IgD-negative memory B cell (primary cell): ENCODE data around the gene LRRTM4. TPM values are rescaled to one million over a fixed set of nuclear protein-coding genes. Genes with fewer than 3 reads are reported as not detected.

Experiments
- H3K27ac Mint-ChIP-seq, 3 donors: one replicate each; pipeline ENCODE4 v1.8.0; 2020 to 2022; ENCODE audit warnings: mild to moderate bottlenecking in 3 of 3, mixed read lengths in 3 of 3, moderate library complexity in 1 of 3
- H3K27me3 Mint-ChIP-seq: one replicate; pipeline ENCODE4 v1.8.0; 2021; ENCODE audit warnings: mixed read lengths
- H3K36me3 Mint-ChIP-seq: one replicate; pipeline ENCODE4 v1.8.0; 2020; ENCODE audit warnings: mild to moderate bottlenecking, mixed read lengths
- H3K4me1 Mint-ChIP-seq, 3 donors: one replicate each; pipeline ENCODE4 v1.8.0; 2020 to 2022; ENCODE audit warnings: mixed read lengths in 3 of 3, mild to moderate bottlenecking in 1 of 3
- H3K4me3 Mint-ChIP-seq, 4 donors: one replicate each; pipeline ENCODE4 v1.8.0; 2020 to 2022; ENCODE audit warnings: mild to moderate bottlenecking in 4 of 4, mixed read lengths in 4 of 4, moderate library complexity in 3 of 4
- H3K9me3 Mint-ChIP-seq, 3 donors: one replicate each; pipeline ENCODE4 v1.8.0; 2020 to 2021; ENCODE audit warnings: mixed read lengths in 3 of 3, mild to moderate bottlenecking in 1 of 3
- polyA plus RNA-seq: library from polyadenylated mRNA; unstranded; fragments of 300-500 nt; fragmentation: Illumina TruSeq; gene quantifications from one replicate; pipeline ENCODE4 v1.2.3, GENCODE V29; 2021

LRRTM4 gene
- polyA plus RNA-seq, 1 donor from 2014 or later: not detected

DNA sequence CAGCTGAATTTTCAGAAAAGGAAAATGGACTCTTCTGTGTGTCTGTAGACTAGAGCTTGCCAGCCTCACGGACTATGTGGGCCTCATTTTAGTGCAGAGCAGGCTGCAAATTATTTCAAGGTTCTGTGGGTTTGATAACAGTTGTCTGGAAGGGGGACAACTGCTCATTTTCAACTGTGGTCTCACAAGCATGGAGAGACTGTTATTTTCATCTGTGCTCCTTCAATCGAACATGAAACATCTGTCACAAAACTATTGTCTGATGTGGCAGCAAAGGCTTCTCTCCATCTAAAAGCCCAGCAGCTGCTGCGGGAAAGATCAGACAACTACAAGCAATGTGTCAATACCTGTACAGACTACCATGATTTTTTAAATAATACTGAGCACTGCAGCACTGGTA lies 211.8 kb downstream of the LRRTM4 start:
- no peaks in the 10 kb centered on the region for H3K4me1 Mint-ChIP-seq
- H3K9me3 Mint-ChIP-seq: peaks cover 0 to 8% (median 7%) of the 10 kb centered on the region in 3 donors
- H3K36me3 Mint-ChIP-seq: no peaks in the 10 kb centered on the region
- no peak overlapping the region for H3K4me3 Mint-ChIP-seq
- H3K27me3 Mint-ChIP-seq: no peaks in the 10 kb centered on the region
- no peak overlapping the region for H3K27ac Mint-ChIP-seq

DNA sequence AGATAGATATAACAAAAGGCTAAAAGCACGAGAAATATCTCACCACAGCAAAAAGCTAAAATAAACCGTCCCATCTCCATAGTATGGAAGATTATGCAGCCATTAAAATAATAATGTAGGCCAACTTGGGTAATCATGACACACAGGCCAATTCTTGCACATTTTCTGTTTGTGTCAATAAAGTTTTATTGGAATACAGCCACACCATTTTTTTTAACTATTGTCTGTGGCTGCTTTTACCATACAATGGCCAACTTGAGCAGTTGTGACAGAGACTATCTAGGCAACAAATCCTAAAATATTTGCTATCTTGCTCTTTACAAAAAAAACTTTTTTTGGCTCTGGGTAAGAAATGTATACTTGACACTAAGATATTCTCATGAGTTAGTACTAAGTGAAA lies 212.5 kb downstream of the LRRTM4 start:
- peaks cover 0 to 8% (median 7%) of the 10 kb centered on the region in 3 donors for H3K9me3 Mint-ChIP-seq
- H3K4me3 Mint-ChIP-seq: no peak overlapping the region

DNA sequence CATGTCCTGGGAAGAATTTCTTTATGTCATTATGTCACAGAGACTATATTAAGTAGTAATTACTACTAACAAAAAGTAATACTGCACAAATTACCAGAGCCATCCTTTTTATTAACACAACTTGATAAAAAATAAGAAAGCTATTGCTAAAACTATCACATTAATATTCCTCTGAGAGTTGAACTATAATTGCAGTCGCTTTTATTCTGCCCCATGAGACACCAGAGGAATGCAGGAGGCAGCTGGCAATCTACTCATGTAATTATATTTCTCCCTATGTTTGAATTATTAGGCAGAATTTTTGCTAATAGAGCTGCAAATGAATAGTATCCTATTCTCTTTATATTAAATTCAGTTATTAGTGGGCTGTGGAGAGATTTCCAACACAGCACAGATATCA lies 220.7 kb downstream of the LRRTM4 start:
- Mint-ChIP-seq H3K27me3 (no peaks in the 10 kb centered on the region), H3K4me1 (no peaks in the 10 kb centered on the region), H3K9me3 (peaks cover 3 to 9% (median 4%) of the 10 kb centered on the region in 3 donors), H3K27ac (no peak overlapping the region), H3K4me3 (no peak overlapping the region), H3K36me3 (no peaks in the 10 kb centered on the region)

More for the DNA sequence above, 212.5 kb downstream of the LRRTM4 start:
- Mint-ChIP-seq H3K4me1 (no peaks in the 10 kb centered on the region), H3K27me3 (no peaks in the 10 kb centered on the region), H3K36me3 (no peaks in the 10 kb centered on the region), H3K27ac (no peak overlapping the region)

DNA sequence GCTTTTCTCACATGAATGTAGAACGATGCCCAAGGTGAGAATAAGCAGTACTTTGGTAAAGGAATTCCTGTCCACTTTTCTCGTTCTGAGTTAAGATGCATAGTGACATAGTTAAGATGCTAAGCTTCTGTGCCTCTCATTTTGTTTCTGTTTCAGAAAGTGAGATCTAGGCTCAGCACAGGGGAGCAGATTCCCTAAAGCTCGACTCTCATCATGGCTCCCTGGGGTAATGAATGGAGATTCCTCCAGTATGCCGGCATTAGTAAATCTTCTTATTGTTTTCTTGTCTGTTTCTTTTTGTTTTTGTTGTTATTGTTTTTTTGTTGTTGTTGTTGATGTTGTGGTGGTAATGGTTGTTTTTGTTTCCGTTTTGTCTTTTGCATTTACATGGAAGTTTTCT lies 225.4 kb downstream of the LRRTM4 start:
- Mint-ChIP-seq H3K4me3 (no peak overlapping the region), H3K36me3 (no peaks in the 10 kb centered on the region), H3K9me3 (peaks cover 0 to 6% (median 0%) of the 10 kb centered on the region in 3 donors), H3K27me3 (no peaks in the 10 kb centered on the region), H3K27ac (no peak overlapping the region), H3K4me1 (no peaks in the 10 kb centered on the region)

DNA sequence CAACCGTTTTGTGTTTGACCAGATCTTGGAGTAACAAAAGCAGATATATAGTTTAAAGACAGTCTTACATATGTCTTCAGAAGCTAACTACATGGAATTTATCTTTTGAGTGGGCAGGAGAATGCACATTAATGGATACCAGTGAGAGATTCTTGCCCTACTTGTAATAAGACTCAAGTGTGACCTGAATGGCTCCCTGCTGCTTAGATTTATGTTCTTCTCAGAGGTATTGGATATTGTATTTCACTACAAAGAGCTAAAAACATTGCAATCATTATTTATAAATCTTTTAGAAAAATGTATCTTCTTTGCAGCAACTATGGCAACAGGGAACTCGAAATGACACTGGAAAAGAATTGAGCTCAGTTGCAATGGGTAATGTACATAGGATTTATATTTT lies 227.7 kb downstream of the LRRTM4 start:
- no peaks in the 10 kb centered on the region for H3K4me1 Mint-ChIP-seq
- peaks cover 0 to 12% (median 4%) of the 10 kb centered on the region in 3 donors for H3K9me3 Mint-ChIP-seq
- H3K36me3 Mint-ChIP-seq: no peaks in the 10 kb centered on the region
- no peak overlapping the region for H3K4me3 Mint-ChIP-seq
- H3K27ac Mint-ChIP-seq: no peak overlapping the region
- no peaks in the 10 kb centered on the region for H3K27me3 Mint-ChIP-seq

DNA sequence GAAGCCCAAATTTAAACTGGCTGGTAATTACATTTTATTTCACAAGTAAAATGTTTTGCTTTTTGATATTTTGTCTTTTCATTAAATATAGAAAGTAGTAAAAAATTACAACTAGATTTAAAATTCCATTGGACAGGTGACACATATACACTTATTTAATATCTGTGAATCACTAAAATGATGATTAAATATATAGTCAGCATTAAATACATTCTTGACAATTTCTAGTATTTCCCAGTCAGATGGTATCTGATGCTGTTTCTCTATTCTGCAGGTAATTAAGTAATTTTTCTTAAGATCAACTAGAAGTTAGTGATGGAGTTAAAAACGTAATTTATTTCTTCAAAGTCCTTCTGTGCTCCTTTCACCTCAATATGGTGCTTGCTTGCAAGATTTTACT lies 237.8 kb downstream of the LRRTM4 start:
- H3K9me3 Mint-ChIP-seq: peaks cover 0 to 11% (median 7%) of the 10 kb centered on the region in 3 donors
- H3K36me3 Mint-ChIP-seq: no peaks in the 10 kb centered on the region
- H3K4me1 Mint-ChIP-seq: no peaks in the 10 kb centered on the region
- no peak overlapping the region for H3K27ac Mint-ChIP-seq
- no peak overlapping the region for H3K4me3 Mint-ChIP-seq
- no peaks in the 10 kb centered on the region for H3K27me3 Mint-ChIP-seq

DNA sequence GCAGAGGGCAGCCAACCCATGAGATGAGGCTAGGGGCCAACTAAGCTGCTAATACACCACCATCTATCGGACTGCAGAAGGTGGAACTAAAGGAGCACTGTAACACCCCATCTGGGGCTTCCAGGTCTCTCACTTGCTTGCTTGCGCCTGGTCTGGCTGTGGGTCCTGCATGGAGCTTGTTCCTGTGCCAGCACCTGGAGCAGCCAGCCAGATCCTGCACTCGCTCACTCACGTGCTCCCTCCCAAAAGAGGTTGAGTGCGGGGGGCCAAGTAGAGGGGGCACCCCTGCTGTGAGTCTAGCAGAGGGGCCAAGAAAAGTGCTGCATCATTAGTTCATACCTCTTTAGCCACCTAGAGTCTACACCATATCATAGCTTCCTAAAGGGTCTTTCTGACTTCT lies 250.9 kb downstream of the LRRTM4 start:
- H3K4me1 Mint-ChIP-seq: no peaks in the 10 kb centered on the region
- H3K9me3 Mint-ChIP-seq: peaks cover 0 to 1% (median 0%) of the 10 kb centered on the region in 3 donors
- no peaks in the 10 kb centered on the region for H3K36me3 Mint-ChIP-seq
- H3K4me3 Mint-ChIP-seq: no peak overlapping the region
- H3K27ac Mint-ChIP-seq: no peak overlapping the region
- H3K27me3 Mint-ChIP-seq: no peaks in the 10 kb centered on the region

DNA sequence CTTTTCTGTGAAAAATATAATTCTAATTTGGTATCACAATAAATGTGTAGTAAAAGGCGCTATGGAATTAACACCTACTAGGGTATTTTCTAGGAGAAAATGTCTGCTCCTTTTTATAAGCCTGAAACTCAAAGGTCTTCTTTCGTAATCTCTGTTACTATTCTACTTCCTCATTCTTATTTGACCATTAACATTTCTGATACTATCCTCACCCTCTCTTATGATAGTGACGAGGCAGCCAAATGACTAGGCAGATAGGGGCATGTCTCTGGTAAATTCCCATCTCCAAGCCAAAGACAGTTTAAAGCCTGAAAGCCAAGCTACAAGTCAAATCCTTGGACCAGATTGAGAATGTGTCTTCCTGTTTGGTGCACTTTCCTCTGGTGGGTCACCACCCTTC lies 251.7 kb downstream of the LRRTM4 start:
- Mint-ChIP-seq H3K4me1 (no peaks in the 10 kb centered on the region), H3K4me3 (no peak overlapping the region), H3K27ac (no peak overlapping the region), H3K36me3 (no peaks in the 10 kb centered on the region), H3K9me3 (peaks cover 0 to 1% (median 0%) of the 10 kb centered on the region in 3 donors), H3K27me3 (no peaks in the 10 kb centered on the region)

DNA sequence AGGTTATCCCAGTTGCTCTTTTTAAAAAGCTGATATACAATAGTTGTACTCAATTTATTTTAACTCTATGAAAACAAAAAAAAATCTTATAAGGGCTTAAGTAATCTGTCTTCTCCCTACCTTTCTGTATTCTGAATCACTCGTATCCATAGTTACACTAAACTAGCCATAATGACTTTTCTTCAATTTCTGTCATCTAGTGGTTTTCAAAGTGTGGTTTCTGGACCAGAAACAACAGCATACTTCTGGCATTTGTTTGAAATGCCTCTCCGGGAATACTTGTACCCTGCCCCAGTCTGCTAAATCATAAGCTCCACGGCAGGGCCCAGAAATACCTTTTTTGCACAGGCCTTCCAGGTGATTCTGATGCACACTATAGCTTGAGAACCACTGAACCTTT lies 253.6 kb downstream of the LRRTM4 start:
- Mint-ChIP-seq H3K27me3 (no peaks in the 10 kb centered on the region), H3K27ac (no peak overlapping the region), H3K4me1 (no peaks in the 10 kb centered on the region), H3K9me3 (peaks cover 0 to 3% (median 0%) of the 10 kb centered on the region in 3 donors), H3K36me3 (no peaks in the 10 kb centered on the region), H3K4me3 (no peak overlapping the region)

DNA sequence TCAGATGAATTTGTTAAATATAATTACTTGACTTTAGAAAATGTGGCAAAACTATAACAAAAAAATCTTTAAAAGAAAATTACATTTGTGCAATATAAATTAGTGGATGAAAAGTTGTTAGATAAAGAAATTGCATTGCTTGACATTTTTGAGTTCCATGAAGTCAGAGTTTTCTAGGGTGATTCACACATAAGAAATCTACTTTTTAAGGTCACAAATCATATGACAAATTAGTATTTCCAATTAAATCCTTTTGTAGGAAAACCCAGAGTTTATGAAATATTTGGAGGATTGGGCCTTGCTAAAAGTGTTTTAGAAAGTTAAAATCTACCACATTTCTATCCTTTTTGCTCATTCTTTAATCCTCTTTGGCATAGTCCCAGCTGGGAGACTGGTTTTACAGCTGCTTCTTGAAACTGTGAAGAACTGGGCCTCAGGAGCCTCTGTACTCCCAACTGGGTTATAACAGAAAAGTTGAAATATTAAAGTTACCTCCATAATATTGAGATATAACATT lies 289.2 kb downstream of the LRRTM4 start:
- no peaks in the 10 kb centered on the region for H3K4me1 Mint-ChIP-seq
- no peaks in the 10 kb centered on the region for H3K27me3 Mint-ChIP-seq
- H3K27ac Mint-ChIP-seq: no peak overlapping the region
- H3K9me3 Mint-ChIP-seq: peaks cover 3 to 15% (median 4%) of the 10 kb centered on the region in 3 donors
- H3K36me3 Mint-ChIP-seq: no peaks in the 10 kb centered on the region
- no peak overlapping the region for H3K4me3 Mint-ChIP-seq

DNA sequence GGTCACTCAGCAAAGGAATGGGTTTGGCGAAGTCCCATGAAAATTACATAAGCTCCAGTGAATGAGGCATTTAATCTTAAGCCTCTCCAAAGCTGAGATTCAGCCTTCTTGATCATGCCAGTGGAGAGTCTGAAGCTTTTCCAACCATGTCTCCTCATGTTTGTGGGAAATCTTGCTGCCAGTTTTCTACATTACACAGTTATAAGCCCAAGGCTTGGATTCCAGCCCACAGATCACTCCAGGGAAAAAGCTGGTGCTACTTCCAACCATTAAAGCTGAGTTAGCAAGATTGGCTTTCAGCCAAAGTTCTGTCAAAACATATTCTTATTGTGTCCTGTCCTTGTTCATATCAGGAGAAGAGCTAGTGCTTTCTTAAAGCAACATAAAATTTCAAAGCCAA lies 293.8 kb downstream of the LRRTM4 start:
- H3K4me3 Mint-ChIP-seq: no peak overlapping the region
- no peaks in the 10 kb centered on the region for H3K36me3 Mint-ChIP-seq
- no peaks in the 10 kb centered on the region for H3K4me1 Mint-ChIP-seq
- no peak overlapping the region for H3K27ac Mint-ChIP-seq
- peaks cover 0 to 9% (median 1%) of the 10 kb centered on the region in 3 donors for H3K9me3 Mint-ChIP-seq
- no peaks in the 10 kb centered on the region for H3K27me3 Mint-ChIP-seq

DNA sequence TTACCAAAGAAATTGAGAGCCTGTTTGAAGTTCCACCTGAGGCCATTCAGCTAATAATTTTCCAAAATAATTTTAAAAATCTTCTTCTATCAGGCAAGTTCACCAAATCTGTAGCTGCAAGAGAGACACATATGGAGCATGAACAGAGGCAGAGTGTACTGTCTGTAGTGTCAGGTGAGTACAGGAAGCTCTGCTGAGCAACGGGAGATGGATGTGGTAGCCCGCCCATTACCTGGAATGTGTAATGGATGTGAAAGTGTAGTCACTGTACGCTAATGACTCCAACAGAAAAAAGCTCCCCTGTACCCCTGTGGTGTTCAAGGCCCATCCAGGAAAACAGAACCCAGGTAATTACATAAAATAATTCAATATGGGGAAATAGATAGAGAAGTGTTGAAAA lies 311.5 kb downstream of the LRRTM4 start:
- H3K9me3 Mint-ChIP-seq: peaks cover 0 to 3% (median 0%) of the 10 kb centered on the region in 3 donors
- no peaks in the 10 kb centered on the region for H3K36me3 Mint-ChIP-seq
- no peak overlapping the region for H3K4me3 Mint-ChIP-seq
- no peaks in the 10 kb centered on the region for H3K4me1 Mint-ChIP-seq
- no peaks in the 10 kb centered on the region for H3K27me3 Mint-ChIP-seq
- no peak overlapping the region for H3K27ac Mint-ChIP-seq

DNA sequence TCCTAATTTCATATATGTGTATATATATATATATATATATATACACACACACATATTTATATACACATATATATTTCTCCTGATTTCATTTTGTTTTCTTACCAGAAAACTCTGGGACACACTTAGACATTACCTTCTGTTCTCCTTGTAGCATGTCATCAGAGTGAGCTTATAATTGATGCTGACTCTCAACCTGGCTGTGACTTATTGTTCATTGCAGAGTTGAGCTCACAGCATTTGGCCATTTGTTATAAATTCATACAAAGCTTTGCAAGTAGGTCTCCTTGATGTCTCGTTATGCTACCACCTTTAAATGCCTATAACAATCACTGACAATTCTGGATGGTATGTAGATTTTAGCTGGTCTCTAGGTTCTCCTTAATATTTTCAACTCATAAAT lies 314.8 kb downstream of the LRRTM4 start:
- peaks cover 2 to 5% (median 3%) of the 10 kb centered on the region in 3 donors for H3K9me3 Mint-ChIP-seq
- H3K4me1 Mint-ChIP-seq: no peaks in the 10 kb centered on the region
- H3K4me3 Mint-ChIP-seq: no peak overlapping the region
- no peaks in the 10 kb centered on the region for H3K27me3 Mint-ChIP-seq
- H3K36me3 Mint-ChIP-seq: no peaks in the 10 kb centered on the region
- H3K27ac Mint-ChIP-seq: no peak overlapping the region

DNA sequence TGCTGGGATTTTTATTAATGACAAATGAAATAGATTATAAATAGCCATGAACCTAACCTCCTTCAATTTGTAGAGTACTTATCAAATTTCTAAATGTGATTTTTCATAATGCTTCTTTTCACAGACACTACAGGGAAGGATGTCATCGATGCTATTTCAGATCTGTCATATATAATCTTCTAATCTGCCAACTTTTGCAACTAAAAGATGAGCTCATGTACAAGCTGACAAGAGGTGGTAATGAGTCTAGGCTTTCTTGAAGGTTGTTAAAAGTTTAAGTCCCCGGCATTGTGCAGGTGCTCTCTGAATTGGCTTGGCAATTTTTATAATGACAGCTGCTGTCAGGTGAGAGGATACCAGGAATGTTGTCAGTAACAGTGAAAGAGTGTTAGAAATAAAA lies 320.4 kb downstream of the LRRTM4 start:
- Mint-ChIP-seq H3K36me3 (no peaks in the 10 kb centered on the region), H3K27me3 (no peaks in the 10 kb centered on the region), H3K9me3 (peaks cover 2 to 5% (median 3%) of the 10 kb centered on the region in 3 donors), H3K4me3 (no peak overlapping the region), H3K27ac (no peak overlapping the region), H3K4me1 (no peaks in the 10 kb centered on the region)

DNA sequence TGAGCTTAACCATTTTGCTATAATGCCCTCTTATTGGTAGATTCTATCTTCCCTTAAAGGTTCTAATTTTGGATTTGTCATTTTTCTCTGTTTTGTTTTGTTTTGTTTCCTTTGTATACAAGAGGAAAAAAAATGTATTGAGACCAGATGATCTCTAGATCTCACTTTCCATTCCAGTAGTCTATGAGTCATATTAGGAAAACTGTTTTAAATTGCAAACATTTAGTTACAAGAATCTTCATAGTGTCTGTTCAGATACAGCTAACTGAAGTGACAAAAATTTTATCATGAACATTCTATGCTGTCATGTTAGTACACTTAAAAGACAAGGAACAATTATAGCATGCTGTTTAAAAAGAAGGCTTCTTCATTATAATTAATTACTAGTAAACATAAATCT lies 322.8 kb downstream of the LRRTM4 start:
- no peak overlapping the region for H3K4me3 Mint-ChIP-seq
- H3K36me3 Mint-ChIP-seq: no peaks in the 10 kb centered on the region
- H3K27me3 Mint-ChIP-seq: no peaks in the 10 kb centered on the region
- H3K4me1 Mint-ChIP-seq: no peaks in the 10 kb centered on the region
- no peaks in the 10 kb centered on the region for H3K9me3 Mint-ChIP-seq
- H3K27ac Mint-ChIP-seq: no peak overlapping the region

DNA sequence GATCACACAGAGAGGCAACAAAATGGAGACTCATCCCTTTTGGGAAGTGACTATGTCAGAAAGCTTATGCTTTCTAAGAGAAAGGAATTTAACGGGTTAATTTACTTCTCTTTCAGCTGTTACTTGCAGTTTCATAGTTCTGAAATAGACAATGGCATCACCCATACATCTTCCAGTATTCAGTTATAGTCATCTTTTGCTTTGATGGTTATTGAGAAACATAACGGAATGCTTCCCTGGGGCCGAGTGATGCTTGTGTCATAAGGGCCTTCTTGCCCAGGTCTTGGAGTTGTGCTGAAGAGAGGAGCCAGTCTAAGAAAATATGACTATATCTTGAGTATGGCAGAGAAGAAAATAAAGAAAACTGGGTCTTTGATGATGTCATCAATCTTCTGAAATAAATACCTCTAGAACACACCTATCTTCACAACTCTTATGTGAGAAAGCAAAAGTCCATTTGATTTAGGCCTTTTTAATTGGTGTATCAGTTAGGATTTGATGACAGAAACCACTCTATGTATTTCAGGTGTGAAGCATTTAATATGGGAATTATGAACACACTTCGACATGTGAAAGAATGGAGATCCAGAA lies 328.2 kb downstream of the LRRTM4 start:
- no peak overlapping the region for H3K27ac Mint-ChIP-seq
- H3K36me3 Mint-ChIP-seq: no peaks in the 10 kb centered on the region
- peaks cover 0 to 2% (median 0%) of the 10 kb centered on the region in 3 donors for H3K9me3 Mint-ChIP-seq
- H3K4me3 Mint-ChIP-seq: no peak overlapping the region
- no peaks in the 10 kb centered on the region for H3K4me1 Mint-ChIP-seq
- no peaks in the 10 kb centered on the region for H3K27me3 Mint-ChIP-seq
